KG1 (cell line): Measurements from ENCODE around the gene PDCD1.
A peak's percentile ranks its signal among the peaks of the same experiment; 100 is the strongest.

Experiments used
- DNase-seq: peaks from one replicate; lab custom pipeline; 2025; lab: John Stamatoyannopoulos, UW

The PDCD1 gene

DNA sequence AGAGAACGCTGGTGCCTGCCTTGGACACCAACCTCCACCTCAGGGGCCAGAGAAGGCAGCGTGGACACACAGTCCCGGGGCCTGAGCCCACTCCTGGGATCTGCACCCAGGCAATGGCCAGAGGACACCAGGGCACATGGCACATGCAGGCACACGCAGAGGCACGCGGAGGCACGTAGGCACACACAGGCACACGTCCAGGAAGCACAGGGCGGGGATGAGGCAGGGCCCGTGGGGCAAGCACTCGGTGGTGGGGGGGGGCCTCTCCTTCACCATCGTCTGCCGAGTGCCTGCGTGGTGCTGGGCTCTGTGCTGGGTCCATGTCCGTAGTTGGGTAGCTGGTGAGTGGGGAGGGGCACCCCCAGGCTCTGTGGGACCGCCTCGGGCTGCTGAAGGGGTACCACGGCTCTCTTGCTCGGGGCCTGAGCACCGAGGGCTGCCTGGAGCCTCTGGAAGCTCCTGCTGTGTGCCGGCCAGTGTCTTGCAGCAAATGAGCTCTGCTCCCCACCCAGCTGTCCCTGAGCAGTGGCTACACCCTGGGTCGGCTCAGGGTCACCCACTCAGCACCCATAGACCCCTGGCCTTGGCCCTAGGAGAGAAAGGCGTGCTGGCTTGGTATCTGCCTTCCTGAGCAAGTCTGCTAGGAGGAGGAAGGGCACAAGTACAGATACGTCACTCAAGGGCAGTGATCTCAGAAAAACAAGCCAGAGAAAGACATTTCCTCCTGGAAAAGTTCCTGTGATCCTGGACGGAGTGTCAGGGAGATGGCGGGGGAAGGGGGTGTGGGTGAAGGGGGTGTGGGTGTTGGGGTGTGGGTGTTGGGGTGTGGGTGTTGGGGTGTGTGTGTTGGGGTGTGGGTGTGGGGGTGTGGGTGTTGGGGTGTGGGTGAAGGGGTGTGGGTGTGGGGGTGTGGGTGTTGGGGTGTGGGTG lies 37.3 kb upstream of the PDCD1 start:
- no peak for DNase-seq

DNA sequence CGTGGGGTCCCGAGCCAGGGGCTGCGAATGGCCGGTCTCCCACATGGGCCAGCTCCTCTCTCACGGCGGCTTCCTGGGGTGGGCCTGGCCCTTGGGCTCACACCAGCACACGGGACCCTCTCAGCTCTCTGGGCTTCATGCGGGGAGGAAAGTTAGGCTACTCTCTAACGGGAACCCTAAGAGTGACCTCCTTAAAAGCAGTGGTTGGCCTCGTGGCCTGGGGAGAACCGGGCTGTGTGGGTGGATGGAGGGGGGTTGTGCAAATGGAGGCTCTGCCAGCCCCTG lies 36.7 kb upstream of the PDCD1 start:
- DNase-seq: no peak

DNA sequence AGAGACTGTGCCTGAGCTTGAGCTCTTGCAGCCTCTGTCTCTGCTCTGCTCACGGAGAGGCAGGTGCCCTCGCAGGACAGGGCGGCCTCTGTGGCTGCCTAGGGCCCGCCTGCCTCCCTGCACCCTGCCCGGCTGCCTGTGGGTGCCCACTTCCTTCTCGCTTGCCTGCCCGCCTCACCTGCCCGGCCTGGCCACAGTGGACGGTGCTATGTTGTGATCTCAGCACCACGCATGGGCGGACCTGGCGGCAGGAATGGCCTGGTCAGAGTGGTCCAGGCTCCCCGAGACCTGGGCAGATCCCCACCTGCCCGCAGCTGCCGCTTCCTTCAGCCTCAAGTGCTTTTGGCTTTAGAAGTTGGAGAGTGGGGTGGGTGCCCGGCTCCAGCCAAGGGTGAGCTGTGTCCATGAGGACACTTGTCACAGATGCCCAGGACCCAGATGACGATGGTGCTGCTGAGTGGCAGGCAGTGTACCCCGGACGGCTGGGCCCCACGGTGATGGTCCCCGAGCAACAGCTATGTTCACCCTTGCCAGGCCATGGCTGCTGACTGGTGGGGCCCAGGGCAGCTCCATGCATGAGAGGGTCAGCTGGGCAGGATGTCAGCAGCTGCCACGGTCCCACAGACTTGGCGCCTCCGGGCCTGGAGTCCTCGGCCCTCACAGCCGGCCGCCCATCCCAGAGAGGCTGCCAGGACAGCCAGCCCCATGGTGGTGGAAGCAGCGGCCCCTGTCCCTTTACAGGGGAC lies 36.2 kb upstream of the PDCD1 start:
- no peak for DNase-seq

DNA sequence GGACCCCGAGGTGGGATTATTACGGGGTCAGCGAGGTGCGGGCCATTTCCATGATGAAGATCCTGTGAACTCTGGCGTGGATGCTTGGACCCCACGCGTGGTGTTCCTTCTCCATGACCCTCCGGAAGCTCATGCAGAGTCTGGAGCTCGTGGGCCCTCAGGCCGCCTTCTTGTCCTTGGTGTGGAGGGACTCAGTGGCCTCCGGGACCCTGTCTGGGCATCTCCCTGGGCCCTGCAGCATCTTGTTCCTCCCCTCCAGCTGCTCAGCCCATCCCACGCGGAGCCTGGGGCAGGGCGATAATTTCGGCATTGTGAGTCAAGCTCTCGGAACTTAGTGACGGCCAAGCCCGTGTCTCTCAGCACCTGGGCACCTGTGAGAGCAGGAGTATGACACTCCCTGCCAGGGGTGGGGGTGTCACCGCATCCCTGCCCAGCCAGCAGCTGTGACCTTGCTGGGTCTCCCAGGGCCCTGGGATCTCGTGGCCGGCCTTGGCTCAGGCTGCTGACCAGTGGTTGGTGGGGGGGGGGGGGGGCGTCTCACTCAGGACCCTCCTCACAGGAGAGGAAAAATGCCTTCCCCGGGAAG lies 35.5 kb upstream of the PDCD1 start:
- no peak for DNase-seq

DNA sequence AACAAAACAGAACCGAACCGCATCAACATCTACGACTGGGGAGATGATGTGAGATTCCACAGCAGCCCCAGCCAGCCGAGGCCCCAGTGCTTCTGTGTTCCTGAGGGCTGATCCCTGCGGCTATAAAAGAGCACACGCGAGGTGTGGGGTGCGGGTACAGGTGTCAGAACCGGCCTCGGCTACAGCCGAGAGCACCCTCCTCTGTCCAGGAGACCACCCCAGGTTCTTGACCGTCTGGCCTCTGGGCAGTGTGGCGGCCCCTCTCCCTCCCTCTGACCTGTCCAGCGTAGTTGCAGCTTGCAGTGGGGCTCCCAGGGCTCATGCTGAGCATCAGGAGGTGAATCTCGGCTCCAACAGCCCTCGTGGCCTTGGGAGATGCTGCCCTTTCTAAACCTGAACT lies 34.6 kb upstream of the PDCD1 start:
- DNase-seq: no peak

DNA sequence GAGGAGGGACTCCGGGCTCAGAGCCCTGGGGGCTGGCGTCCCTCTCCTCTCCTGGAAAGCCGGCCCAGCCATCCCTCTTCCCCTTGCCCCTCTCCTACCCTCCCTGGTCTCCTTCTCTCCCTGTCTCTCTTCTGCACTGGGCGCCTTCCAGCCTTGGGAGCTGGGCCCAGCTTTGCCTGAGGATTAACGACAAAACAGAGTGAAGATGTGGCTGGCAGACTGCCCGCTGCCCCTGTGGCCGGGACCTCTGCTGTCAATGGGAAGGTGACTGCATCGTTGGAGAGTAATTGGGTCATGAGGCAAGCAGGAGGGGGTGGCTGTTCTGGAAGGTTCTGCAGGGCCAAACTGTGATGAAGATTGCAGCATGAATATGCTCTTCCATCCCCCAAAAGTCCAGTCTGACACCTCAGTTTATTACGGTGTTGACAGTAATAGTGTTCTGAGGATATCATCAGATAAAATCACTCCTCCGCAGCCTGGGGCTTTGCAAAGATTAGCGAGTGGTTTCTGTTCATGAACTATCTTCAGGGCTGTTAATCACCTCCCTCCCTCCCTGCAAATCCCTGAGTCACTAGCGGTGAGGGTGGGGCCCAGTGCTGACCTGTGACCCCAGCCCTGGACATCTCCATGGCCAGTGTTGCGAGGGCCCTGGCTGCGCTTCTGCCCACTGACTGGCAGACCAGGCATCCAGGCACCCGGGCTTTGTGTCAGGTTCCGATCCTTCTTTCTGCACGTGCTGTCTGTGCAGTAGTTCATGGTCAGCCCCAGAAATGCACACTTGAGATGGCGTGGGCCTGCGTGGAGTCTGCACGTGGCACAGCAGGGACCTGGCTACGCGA lies 33.8 kb upstream of the PDCD1 start:
- DNase-seq: no peak

DNA sequence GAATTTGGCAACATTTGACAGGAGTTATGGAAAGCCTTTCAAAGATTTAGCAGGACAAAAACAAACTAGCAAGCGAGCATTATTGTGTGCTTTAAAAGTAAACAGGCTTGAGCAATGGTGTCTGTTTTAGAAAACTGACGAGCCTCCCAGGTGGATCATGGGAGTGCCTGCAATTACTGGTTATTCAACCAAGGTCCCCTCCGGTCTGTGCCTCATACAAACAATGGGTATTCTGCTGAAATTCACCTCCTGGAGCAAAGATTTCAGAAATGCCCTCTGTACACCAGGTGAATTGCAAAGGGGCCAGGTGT lies 33.2 kb upstream of the PDCD1 start:
- no peak for DNase-seq

DNA sequence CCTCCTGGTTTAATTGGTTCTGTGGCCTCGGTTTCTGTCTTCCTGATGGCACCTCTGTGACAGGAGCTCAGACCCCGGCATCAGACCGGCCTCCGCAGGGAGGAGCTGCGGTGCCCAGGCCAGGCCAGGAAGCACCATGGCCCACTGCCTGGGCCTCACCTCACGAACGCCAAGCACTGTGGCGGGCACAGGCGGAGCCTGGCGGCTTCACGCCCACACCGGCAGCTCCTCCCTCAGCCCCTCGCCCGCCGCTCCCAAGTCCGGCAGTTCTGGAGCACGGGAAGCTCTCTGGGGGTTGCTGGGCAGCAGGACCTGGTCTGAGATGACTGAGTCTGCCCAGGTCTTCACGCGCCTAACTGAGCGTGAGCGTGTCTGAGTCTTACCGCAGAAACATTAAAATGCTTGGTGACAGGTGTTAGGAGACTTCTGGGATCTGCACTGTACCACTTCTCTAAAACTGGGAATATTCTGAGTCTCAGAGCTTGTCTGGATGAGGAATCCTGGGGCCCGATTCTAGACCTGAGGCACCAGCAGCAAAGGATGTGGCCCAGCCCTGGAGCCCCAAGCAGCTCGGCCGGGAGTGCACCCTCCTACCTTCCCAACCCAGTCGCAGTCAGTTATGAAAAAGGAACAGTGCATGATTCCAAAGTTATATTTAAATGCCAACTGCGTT lies 32.8 kb upstream of the PDCD1 start:
- DNase-seq: no peak

DNA sequence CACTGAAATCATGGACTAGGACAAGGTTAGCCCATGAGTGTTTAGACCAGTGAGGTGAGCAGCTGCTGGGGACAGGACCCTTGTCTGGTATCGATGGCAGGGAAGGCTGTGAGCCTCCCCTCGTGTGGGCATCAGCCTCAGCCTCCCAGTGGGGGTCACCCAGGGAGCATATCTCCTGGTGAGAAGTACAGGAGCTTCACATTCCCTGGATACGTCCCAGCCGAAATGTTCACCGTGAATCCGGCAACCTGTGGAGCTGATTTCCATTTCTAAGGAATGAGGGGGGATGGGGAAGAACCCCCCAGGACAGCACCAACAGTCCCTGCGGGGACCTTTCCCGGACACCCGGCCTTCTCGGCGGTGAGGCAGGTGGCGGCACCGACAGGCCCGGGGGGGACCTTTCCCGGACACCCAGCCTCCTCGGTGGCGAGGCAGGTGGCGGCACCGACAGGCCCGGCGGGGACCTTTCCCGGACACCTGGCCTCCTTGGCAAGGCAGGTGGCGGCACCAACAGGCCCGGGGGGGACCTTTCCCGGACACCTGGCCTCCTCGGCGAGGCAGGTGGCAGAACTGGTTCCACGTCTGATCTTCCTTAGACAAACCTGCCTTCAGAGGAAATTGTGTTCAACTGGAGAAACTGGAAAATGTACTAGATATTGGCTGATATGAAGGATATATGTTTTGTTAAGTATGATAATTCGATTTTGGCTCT lies 32.0 kb upstream of the PDCD1 start:
- no peak for DNase-seq

DNA sequence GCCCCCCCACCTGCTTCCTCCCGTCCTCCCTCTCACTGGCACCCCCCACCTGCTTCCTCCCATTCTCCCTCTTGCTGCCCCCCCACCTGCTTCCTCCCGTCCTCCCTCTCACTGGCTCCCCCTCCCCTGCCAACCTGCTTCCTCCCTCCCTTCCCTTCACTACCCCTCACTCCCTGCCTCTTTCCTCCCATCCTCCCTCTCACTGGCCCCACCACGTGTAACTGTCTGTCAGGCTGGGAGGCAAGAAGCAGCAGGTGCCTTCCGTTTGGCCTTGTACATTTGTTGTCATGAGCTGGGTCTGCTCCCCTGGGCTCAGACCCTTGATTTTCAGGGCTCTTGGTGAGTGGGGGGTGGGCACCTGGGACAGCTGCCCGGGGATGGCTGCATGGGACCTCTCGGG lies 29.9 kb upstream of the PDCD1 start:
- DNase-seq: no peak

DNA sequence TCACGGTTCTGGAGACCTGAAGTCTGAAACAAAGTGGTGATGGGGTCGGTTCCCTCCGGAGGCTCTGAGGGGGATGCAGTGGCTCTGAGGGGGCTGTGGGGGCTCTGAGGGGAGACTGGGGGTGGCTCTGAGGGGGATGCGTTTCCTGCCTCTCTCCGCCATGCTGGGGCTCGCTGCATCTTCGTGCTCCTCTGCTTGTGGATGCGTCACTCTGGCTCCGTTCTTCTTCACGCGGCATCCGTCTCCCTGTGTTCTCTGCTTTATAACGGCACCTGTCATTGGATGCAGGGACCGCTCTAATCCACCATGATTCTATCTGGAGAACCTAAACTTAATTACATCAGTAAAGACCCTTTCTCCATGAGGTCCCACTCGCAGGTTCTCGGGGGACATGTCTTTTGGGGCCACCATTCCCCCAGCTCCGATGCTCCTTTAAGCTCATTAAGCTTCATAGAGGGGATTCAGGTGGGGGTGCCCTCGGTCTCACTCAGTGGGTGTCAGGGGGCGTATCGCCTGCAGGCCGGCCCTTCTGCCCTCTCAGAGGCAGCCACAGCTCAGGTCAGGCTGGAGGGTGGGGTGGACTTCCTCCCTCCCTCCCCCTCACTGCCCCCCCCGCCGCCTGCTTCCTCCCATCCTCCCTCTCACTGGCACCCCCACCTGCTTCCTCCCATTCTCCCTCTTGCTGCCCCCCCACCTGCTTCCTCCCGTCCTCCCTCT lies 29.3 kb upstream of the PDCD1 start:
- DNase-seq: no peak

DNA sequence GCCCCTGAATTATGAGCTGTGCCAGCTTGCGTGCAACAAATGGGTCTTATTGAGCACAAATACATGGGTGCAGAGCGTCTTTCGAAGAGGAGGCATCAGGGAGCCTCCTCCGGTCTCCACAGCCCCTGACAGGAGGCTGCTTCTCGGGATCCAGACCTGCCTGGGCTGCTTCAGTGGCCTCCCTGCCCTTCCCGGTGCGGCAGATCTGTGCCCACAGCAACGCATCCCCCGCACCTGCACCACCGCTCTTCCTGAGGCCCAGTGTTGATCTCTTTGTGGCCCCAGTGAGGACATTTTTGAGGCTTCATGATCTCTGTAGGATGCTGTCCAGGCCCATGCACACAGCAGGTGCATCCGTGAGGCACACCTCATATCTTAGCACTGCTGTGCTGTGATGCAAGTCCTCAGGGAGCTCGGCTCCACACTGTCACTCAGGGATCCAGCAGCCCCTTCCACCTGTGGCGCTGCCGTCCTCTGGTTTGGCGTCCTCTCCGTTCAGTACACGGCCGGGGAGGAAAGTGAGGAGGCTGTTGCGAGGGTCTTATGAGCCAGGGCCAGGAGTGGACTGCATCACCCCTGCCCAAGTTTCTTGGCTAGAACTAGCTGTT lies 28.2 kb upstream of the PDCD1 start:
- no peak for DNase-seq

DNA sequence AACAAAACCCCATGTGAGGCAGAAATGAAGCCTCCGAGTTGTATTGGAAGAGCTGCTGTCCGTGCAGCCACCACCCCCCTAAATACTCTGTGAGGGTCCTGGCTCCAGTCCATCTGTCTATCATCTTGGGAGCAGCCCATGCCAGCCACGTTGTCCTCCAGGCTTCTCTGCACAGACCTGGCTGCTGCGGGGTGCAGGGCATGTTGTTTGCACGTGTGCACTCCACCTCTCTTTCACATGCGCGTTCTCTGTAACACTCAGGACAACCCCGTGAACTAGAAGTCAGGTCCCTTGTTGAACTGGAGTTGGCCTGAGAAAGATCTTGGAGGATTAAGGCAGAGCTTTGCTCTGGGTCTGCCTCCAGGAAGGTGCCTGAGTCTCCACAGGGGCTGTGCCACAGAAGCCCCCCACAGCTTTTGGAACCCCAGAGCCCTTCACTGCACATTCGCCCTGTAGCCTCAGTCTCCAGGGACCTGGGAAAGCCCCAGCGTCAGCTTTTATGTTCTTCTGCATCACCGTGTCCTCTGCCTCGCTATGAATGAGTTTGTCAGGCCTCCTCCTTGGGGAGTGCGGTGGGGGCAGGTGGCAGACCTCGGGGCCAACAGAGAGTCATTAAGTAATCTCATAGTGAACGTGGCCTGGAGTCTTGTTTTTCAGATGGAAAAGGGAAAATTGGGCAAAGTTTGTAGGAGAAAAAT lies 27.4 kb upstream of the PDCD1 start:
- no peak for DNase-seq

DNA sequence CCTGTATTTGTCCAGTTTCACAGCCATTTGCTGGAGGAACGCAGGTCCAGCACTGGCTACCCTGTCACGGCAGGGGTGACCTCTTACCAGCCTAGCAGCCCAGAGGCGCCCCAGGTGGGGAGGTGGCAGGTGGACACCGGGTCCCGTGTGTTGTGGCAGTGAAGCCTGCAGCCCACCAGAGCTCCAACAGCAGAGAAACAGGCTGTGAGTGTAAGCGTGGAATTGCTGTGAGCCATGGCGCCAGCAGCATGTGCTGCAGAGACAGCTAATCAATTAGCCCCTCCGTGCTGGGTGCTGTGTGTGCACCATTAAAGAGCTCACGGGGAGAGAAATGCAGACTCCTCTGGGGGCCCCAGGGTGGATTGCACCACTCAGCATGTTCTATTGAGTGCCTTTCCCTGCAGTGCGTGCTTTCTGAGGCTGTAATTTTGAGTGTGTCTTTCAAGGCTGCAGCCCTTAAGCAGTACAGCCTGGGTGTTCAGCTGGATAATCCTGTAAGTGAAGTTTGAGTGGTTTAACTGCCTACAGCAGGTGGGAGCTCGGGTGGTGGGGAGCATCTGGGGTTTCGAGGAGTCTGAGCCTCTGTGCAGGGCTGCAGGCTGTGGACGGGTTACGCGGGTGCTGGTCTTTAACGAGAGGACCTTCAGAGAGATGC lies 26.7 kb upstream of the PDCD1 start:
- DNase-seq: no peak

DNA sequence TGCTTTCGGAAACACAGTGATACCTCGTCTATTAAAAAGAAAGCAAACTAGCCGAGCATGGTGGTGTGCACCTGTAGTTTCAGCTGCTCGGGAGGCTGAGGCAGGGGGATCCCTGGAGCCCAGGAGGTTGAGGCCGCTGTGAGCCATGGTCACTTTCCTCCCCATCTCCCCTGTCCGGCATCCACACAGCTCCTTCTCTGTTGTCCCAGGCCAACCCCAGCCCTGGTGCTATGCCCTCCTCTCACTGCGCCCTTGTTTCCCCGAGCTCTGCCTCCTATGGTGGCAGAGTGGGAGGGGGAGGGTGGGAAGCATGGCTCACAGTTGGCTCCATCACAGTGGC lies 26.2 kb upstream of the PDCD1 start:
- no peak for DNase-seq

DNA sequence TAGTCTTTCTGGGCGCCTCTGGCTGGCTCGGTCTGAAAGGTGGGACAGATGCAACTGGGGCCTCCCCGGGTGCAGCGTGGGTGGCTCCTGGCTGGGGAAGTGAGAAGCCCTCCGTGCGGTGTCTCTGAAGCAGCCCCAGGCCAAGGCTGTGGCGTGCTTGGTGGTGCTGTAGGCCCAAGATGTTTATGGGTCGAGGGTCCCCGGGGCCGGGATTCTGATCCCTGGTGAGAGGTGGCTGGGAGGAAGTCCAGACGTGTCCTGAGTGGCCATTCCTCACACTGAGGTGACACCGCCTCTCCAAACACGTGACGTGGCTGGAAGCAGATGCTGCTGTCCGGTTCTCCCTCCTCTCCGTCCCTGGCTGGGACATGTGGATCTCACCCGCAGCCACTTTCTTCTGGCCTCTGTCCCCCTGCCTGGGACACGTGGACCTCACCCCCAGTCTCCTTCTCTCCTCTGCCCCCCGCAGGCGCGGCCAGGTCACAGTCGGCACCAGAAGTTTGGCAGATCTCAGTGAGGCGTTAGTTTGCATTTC lies 23.5 kb upstream of the PDCD1 start:
- DNase-seq: peak; percentile 16

DNA sequence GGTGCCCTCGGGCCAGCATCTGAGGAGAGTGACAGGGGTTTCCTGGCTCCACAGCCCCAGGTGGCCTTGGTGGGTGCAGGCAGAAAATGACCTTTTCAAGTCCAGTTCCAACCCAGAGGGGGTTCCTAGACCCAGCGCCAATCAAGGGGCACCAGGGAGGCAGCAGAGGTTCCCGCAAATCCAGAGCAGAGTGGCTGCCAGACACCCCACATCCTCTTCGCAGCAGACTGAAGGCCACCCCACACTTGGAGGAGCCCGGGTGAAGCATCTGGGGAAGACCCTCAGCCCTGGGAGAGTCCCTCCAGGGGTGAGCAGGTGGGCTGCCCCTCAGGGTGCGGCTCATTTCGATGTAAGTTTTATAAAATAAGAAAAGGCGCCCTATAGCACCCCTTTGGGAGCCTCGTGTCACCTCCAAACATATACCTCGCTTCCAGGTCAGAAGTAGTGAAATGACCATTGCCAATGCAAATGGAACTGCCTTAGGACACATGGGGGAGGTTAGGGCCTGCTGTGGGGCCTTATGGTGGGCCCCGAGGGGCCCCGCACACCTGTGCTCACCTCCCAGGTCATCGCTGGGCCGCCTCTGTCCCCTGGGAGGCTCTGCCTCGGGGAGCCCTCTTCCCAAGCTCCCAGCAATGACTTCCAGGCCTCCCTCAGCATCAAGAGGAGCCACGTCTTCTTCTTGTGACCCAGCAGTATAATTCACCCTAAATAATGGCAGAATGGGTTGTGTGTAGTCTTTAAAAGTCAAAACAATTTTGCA lies 21.8 kb upstream of the PDCD1 start:
- no peak for DNase-seq

DNA sequence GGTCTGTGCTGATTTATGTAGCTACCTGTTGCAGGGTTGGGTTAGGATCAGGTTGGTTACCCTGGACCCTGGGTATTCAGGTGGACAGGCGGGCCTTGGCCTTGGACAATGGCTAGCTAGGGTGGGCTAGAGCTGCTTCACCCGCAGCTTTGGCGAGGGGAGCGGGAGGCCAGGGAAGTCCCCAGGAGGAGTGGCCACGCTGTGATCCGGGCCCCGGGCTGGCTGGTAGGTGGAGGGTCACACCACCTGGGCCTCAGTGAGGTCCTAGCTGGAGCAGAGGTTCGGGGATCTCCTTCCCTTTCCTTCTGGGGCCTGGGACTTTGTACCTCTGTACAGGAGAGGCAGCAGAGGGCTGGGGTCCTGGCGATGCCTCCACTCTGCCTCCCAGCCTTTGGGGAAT lies 20.6 kb upstream of the PDCD1 start:
- no peak for DNase-seq
